Stomach (tissue), 9 donors: ENCODE results near the gene NTRK3. TPM values are rescaled to one million over a fixed set of nuclear protein-coding genes. Genes with fewer than 3 reads are reported as not detected.

ENCODE experiments used
- DNase-seq, 2 donors: peaks; one replicate each; pipeline versions ENCODE4 v3.0.0 to v3.0.0-alpha.2; 2013 to 2019
- H3K27ac ChIP-seq, 5 donors: fragments of 200-600 bp in 4 of 5; sonication (generic) in 4 of 5; one replicate each; pipeline ENCODE4 v1.5.1; 2013 to 2019; ENCODE audit warnings: mild to moderate bottlenecking in 1 of 5, moderate library complexity in 1 of 5
- H3K27me3 ChIP-seq, 3 donors: fragments of 200-600 bp; sonication (generic); one replicate each; pipeline ENCODE4 v1.5.1; 2017 to 2019; ENCODE audit warnings: mixed run types in 1 of 3
- H3K36me3 ChIP-seq, 4 donors: fragments of 200-600 bp; sonication (generic); 1 replicate in 3 of 4; 2 replicates in 1 of 4; pipeline ENCODE4 v1.5.1; 2016 to 2019
- H3K4me1 ChIP-seq, 4 donors: fragments of 200-600 bp; sonication (generic); one replicate each; pipeline ENCODE4 v1.5.1; 2016 to 2019
- H3K4me3 ChIP-seq, 4 donors: fragments of 200-600 bp; sonication (generic) in 3 of 4; one replicate each; pipeline ENCODE4 v1.5.1; 2016 to 2019; ENCODE audit warnings: mild to moderate bottlenecking in 1 of 4
- H3K9me3 ChIP-seq, 4 donors: fragments of 200-600 bp; sonication (generic); one replicate each; pipeline ENCODE4 v1.5.1; 2016 to 2019
- EP300 ChIP-seq: sonication (generic); formaldehyde crosslinking; IDR thresholded peaks from one replicate; pipeline ENCODE4 v1.6.1; 2017; ENCODE audit warnings: antibody characterized with exemption
- POLR2A ChIP-seq, 4 donors: fragments of 450-650 bp; IDR thresholded peaks; one replicate each; pipeline ENCODE4 v1.6.1; 2016; ENCODE audit warnings: antibody characterized with exemption in 4 of 4, control low read depth in 2 of 4, mild to moderate bottlenecking in 1 of 4, moderate library complexity in 1 of 4
- POLR2AphosphoS5 ChIP-seq, 3 donors: sonication (generic); formaldehyde crosslinking; IDR thresholded peaks; one replicate each; pipeline ENCODE4 v1.6.1; 2016; ENCODE audit warnings: antibody characterized with exemption in 3 of 3
- WGBS, 5 donors: extraction: QIAGEN DNeasy Blood & Tissue Kit in 3 of 5; methylation state at CpG; one replicate each; pipeline versions ENCODE4 v1.1.5 to v1.1.7; 2013 to 2018; 5-methylcytosine and 5-hydroxymethylcytosine counted together
- intact Hi-C: fragments of 100-400 bp; cut with DNase I; formaldehyde crosslinking; loops from one replicate; pipeline ENCODE4 v1.15.1; 2023; ENCODE audit warnings: low total_unique reads
- polyA plus RNA-seq, 3 donors: library from polyadenylated mRNA; stranded (reverse); fragments of 200-250 nt; gene quantifications; one replicate each; pipeline ENCODE4 v1.2.3, GENCODE V29; 2013
- total RNA-seq, 5 donors: library from RNA; depleted of rRNA; stranded (reverse); fragments of >200 nt; gene quantifications; one replicate each; pipeline versions ENCODE4 v1.1.0 to v1.2.3, GENCODE V29; 2014 to 2016
- TF ChIP-seq, protein P1 (sequence below), 7 experiments: fragments of 450-650 bp in 4 of 7; fragments of 200-600 bp in 3 of 7; sonication (generic) in 3 of 7; IDR thresholded peaks; one replicate each; pipeline ENCODE4 v1.5.1; 2016 to 2019; ENCODE audit warnings: antibody characterized with exemption in 7 of 7, control low read depth in 2 of 7, mild to moderate bottlenecking in 1 of 7
- donor health status: healthy with polysubstance abuse.
- donor health status: Bipolar disorder and iron deficiency.
- donor health status: healthy.

Gene NTRK3
- total and polyA plus RNA-seq, 8 donors: under 0.01 to 18.2 (median 1.0) TPM; not detected in 1

DNA sequence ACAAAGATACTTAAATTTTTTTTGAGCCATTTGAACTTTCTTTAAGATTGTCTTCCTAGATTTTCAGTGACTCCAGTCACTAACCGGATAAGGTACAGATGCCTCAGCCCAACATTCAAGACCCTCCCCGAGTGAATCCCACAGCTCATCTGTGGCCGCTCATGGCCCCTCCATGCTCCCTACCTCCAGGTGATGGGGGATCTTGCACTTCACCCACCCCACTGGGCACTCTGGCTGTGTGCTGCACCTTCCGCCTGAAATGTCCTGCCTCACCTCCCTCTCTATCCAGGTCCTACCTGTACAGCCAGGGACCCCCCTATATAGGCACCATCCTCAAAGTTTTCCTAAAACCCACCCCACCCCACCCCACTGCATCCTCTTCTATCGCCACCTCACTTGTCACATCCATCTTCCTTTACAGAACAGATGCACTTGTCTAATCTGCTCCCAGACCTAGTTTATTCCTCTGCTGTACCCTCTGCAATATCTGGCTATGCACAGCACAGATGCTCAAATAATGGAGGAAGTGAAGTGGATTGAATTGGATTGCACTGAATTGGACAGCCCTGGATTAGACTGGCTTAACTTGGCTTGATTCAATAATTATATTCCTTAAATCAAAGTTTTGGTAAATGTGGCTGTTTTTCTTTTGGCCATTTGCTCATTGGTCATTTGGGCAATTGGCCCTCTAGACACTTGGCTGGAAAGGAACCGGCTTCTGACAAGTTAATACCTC lies 24.5 kb downstream of the NTRK3 start:
- Histone ChIP-seq H3K4me1 (no peaks in the 10 kb centered on the region), H3K9me3 (no peaks in the 10 kb centered on the region), H3K36me3 (no peaks in the 10 kb centered on the region), H3K4me3 (no peak overlapping the region), H3K27ac (no peak overlapping the region), H3K27me3 (peaks cover 0 to 21% (median 0%) of the 10 kb centered on the region in 3 donors)
- no peak for DNase-seq
- TF ChIP-seq POLR2A (IDR thresholded peaks at IDR 0.05): no peak
- TF ChIP-seq, protein P1, sequence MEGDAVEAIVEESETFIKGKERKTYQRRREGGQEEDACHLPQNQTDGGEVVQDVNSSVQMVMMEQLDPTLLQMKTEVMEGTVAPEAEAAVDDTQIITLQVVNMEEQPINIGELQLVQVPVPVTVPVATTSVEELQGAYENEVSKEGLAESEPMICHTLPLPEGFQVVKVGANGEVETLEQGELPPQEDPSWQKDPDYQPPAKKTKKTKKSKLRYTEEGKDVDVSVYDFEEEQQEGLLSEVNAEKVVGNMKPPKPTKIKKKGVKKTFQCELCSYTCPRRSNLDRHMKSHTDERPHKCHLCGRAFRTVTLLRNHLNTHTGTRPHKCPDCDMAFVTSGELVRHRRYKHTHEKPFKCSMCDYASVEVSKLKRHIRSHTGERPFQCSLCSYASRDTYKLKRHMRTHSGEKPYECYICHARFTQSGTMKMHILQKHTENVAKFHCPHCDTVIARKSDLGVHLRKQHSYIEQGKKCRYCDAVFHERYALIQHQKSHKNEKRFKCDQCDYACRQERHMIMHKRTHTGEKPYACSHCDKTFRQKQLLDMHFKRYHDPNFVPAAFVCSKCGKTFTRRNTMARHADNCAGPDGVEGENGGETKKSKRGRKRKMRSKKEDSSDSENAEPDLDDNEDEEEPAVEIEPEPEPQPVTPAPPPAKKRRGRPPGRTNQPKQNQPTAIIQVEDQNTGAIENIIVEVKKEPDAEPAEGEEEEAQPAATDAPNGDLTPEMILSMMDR (IDR thresholded peaks at IDR 0.05): no peak
- no peak for TF ChIP-seq POLR2AphosphoS5 (IDR thresholded peaks at IDR 0.05)
- TF ChIP-seq EP300: no peak
- intact Hi-C loops: no loop called here
- WGBS, 5 donors: 83 to 90% (median 86%) methylated on average over 6 of the region's 6 CpGs

DNA sequence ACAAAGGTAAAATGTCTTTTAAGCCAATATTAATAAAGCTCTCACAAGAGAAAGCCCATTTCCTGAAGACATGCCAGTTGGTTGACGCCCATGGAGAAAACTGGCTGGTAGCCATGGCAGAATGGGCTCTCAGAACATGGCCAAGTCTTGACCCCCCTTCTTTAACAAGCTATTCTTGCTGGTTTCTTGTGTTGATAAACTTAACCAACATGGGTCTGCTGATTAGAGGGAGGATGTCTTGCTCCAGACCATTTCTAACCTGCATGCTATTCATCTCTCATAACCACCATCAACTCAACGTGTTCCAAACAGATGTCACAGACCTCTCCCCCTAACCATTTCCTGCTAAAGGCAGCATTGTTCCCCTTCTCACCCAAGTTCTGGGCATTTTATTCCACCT lies 25.7 kb downstream of the NTRK3 start:
- TF ChIP-seq, protein P1 (IDR thresholded peaks at IDR 0.05): no peak
- no peak for TF ChIP-seq POLR2A (IDR thresholded peaks at IDR 0.05)
- TF ChIP-seq EP300: no peak
- TF ChIP-seq POLR2AphosphoS5 (IDR thresholded peaks at IDR 0.05): no peak

DNA sequence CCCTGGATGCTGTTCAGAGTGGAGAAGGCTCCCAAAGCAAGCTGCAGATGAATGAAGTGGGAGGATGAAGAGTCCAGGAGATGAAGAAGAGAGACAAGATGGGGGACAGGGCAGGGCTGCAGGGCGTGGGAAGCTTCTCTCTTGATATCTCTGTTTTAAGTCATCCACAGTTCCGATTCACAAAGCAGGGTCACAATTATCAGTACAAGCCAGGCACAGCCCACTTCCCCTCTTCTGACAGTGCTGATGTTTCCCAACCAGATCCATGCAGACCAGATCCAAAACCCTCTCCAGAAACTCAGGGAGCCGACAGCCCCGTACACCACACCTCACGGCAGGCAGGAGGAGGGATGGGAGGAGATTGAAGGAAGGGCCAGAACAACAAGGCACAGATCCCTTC lies 31.1 kb downstream of the NTRK3 start:
- no peak overlapping the region for H3K4me3 ChIP-seq
- WGBS, 5 donors: 58 to 70% (median 64%) methylated on average over 5 of the region's 5 CpGs
- intact Hi-C loops: no loop called here

More for the DNA sequence above, 25.7 kb downstream of the NTRK3 start:
- Histone ChIP-seq H3K9me3 (no peaks in the 10 kb centered on the region), H3K4me1 (no peaks in the 10 kb centered on the region), H3K27ac (no peak overlapping the region), H3K27me3 (peaks cover 0 to 21% (median 0%) of the 10 kb centered on the region in 3 donors), H3K4me3 (no peak overlapping the region), H3K36me3 (no peaks in the 10 kb centered on the region)
- 35 to 43% (median 38%) methylated on average over 2 of the region's 2 CpGs for whole genome bisulfite sequencing, 5 donors
- DNase-seq: no peak
- intact Hi-C loops: no loop called here

DNA sequence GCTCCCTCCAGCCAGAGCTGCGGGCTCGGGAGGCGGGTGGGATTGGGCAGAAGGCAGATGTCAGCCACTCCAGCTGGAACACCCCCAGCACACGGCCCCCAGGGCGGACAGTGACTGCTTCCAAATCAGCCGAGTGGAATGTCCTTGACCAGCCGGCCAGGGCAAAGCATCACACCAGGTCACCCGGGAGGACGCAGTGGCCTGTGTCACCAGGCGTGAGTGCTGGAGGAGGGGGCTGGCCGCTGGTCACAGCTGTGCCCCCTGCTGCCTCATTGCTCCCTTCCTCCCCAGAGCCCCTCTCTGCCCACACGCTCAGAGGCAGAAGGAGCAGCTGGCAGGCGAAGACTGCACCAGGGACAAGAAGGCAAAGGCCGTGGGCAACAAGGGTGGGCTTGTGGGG lies 33.5 kb downstream of the NTRK3 start:
- intact Hi-C loops: no loop called here

More for the DNA sequence above, 31.1 kb downstream of the NTRK3 start:
- H3K27ac ChIP-seq: no peak overlapping the region
- no peak for TF ChIP-seq POLR2A (IDR thresholded peaks at IDR 0.05)
- TF ChIP-seq EP300: no peak
- TF ChIP-seq POLR2AphosphoS5 (IDR thresholded peaks at IDR 0.05): no peak
- TF ChIP-seq, protein P1 (IDR thresholded peaks at IDR 0.05): no peak
- H3K4me1 ChIP-seq: no peaks in the 10 kb centered on the region
- H3K36me3 ChIP-seq: no peaks in the 10 kb centered on the region
- H3K27me3 ChIP-seq: peaks cover 0 to 21% (median 0%) of the 10 kb centered on the region in 3 donors
- H3K9me3 ChIP-seq: no peaks in the 10 kb centered on the region
- DNase-seq: no peak

More for the DNA sequence above, 33.5 kb downstream of the NTRK3 start:
- Histone ChIP-seq H3K36me3 (no peaks in the 10 kb centered on the region), H3K4me1 (peaks cover 0 to 15% (median 6%) of the 10 kb centered on the region in 4 donors), H3K4me3 (no peak overlapping the region), H3K9me3 (no peaks in the 10 kb centered on the region), H3K27me3 (peaks cover 0 to 17% (median 0%) of the 10 kb centered on the region in 3 donors), H3K27ac (no peak overlapping the region)
- no peak for DNase-seq
- WGBS, 5 donors: 63 to 74% (median 70%) methylated on average over 9 to 14 of the region's 14 CpGs
- TF ChIP-seq, protein P1 (IDR thresholded peaks at IDR 0.05): no peak
- TF ChIP-seq POLR2AphosphoS5 (IDR thresholded peaks at IDR 0.05): no peak
- TF ChIP-seq EP300: no peak
- no peak for TF ChIP-seq POLR2A (IDR thresholded peaks at IDR 0.05)
